KOPT-K1 (cell line): Measurements from ENCODE around the gene OR4D11.
"Not testable (repeated sequence)": the region's sequence is repeated elsewhere in the genome, so short reads cannot be mapped to it uniquely, and the experiment has no call there.

Source experiments
- H3K27ac ChIP-seq: fragments of 200-600 bp; sonication (generic); 2 replicates; pipeline ENCODE4 v1.5.1; 2016; ENCODE audit warnings: antibody characterized with exemption, mild to moderate bottlenecking, low read depth, low read length; ENCODE audit not compliant: poor library complexity, severe bottlenecking
- H3K36me3 ChIP-seq: fragments of 200-600 bp; sonication (generic); 2 replicates; pipeline ENCODE4 v1.5.1; 2017; ENCODE audit warnings: antibody characterized with exemption, mild to moderate bottlenecking, low read length, moderate library complexity; ENCODE audit not compliant: insufficient read depth
- H3K9me3 ChIP-seq: fragments of 200-600 bp; sonication (generic); 2 replicates; pipeline ENCODE4 v1.5.1; 2017; ENCODE audit warnings: antibody characterized with exemption, low read length, mild to moderate bottlenecking; ENCODE audit not compliant: insufficient read depth, poor library complexity, severe bottlenecking

Gene OR4D11

GRCh38 chr11:59534676-59535075 is 31.3 kb downstream of the OR4D11 start:
- H3K9me3 ChIP-seq: no peaks in the 10 kb centered on the region
- no peak overlapping the region for H3K27ac ChIP-seq
- no peaks in the 10 kb centered on the region for H3K36me3 ChIP-seq

- Histone ChIP-seq H3K9me3 (no peaks in the 10 kb centered on the region), H3K36me3 (no peaks in the 10 kb centered on the region), H3K27ac (no peak overlapping the region)
These were observed 38.9 kb downstream of the OR4D11 start for GRCh38 chr11:59542142-59542810.

DNA sequence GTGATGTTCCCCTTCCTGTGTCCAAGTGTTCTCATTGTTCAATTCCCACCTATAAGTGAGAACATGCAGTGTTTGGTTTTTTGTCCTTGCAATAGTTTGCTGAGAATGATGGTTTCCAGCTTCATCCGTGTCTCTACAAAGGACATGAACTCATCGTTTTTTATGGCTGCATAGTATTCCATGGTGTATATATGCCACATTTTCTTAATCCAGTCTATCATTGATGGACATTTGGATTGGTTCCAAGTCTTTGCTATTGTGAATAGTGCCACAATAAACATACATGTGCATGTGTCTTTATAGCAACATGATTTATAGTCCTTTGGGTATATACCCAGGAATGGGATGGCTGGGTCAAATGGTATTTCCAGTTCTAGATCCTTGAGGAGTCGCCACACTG is 40.3 kb downstream of the OR4D11 start:
- H3K27ac ChIP-seq, H3K36me3 ChIP-seq, H3K9me3 ChIP-seq: not testable (repeated sequence)

DNA sequence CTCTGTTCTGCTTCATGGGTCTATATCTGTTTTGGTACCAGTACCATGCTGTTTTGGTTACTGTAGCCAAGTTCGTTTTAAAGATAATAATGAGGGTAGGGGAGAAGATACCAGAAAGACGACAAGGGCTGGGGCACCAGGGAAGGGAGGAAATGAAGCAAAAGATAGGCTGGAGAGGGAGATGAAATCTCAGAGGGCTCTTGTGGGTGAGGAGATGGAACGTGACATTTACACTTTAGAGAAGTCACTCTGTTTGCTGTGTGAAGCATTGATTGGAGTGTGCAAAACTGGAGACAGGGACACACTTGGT is 41.4 kb downstream of the OR4D11 start:
- Histone ChIP-seq H3K36me3 (no peaks in the 10 kb centered on the region), H3K9me3 (no peaks in the 10 kb centered on the region), H3K27ac (no peak overlapping the region)

DNA sequence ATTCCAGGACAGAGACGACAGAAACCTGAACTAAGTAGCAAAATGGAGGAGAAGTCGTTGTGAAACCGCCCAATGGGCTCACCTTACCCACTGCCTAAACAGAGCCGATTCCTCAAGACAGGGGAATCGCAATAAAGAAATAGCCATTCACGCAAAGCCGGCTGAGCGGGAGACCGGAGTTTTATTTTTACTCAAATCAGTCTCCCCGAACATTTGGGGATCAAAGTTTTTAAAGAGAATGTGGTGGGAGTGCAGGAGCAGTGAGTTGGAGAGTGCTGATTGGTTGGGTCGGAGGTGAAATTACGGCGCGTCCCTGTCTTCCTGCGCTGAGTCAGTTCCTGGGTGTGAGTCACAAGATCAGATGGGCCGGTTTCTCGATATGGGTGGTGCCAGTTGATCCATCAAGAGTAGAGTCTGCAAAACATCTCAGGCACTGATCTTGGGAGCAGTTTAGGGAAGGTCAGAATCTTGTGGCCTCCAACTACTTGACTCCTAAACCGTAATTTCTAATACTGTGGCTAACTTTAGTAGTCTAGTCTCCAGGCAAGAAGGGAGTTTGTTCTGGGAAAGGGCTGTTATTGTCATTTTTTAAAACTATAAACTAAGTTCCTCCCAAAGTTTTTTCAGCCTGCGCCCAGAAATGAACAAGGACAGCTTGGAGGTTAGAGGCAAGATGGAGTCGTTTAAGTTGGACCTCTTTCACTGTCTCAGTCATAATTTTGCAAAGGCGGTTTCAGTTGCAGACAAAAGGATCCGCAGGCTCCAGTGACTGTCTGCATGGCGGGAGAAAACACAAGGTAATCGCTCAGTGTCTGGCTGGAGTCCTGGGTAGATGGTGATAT is 42.0 kb downstream of the OR4D11 start:
- no peaks in the 10 kb centered on the region for H3K36me3 ChIP-seq
- H3K27ac ChIP-seq: no peak overlapping the region
- H3K9me3 ChIP-seq: no peaks in the 10 kb centered on the region

DNA sequence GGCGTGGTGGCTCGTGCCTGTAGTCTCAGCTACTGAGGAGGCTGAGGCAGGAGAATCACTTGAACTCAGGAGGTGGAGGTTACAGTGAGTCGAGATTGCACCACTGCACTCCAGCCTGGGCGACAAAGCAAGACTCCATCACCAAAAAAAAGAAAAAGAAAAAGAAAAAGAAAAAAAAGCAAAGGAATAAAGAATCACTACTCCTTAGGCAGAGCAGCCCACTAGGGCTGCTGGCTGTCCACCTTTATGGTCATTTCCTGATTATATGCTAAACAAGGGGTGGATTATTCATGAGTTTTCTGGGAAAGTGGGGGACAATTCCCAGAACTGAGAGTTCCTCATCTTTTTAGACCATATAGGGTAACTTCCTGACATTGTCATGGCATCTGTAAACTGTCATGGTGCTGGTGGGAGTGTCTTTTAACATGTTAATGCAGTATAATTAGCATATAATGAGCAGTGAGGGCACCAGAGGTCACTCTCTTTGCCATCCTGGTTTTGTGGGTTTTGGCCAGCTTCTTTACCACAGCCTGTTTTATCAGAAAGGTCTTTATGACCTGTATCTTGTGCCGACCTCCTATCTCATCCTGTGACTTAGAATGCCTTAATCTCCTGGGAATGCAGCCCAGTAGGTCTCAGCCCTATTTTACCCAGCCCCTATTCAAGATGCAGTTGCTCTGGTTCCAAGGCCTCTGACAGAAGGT is 44.4 kb downstream of the OR4D11 start:
- H3K9me3 ChIP-seq, H3K27ac ChIP-seq, H3K36me3 ChIP-seq: not testable (repeated sequence)

GRCh38 chr11:59548309-59548656 is 44.9 kb downstream of the OR4D11 start:
- Histone ChIP-seq H3K27ac (no peak overlapping the region), H3K9me3 (no peaks in the 10 kb centered on the region), H3K36me3 (no peaks in the 10 kb centered on the region)

DNA sequence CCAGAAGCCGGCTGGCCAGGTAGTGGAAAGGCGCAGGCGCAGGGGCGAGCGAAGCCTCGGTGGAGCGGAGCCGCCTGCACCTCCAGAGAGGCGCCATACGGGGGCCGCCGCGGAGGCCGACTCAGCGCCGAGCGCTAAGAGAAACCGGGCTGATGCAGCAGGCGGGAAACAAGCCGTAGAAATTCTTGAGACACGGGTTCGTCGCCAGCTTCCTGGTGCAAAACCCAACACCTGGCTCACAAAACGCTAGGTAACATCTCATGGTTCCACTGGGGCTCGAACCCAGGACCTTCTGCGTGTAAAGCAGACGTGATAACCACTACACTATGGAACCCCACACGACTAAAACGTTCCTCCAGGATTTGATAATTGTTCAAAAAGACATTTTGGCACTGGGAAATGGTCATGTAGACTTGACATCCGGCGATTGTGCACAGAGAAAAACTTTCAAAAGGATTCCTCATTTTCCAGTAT is 47.0 kb downstream of the OR4D11 start:
- no peaks in the 10 kb centered on the region for H3K36me3 ChIP-seq
- peak overlapping the region; percentile 59 for H3K27ac ChIP-seq

GRCh38 chr11:59550842-59551658 is 47.7 kb downstream of the OR4D11 start:
- H3K27ac ChIP-seq: peak overlapping the region; percentile 59
- H3K9me3 ChIP-seq: no peaks in the 10 kb centered on the region
- H3K36me3 ChIP-seq: no peaks in the 10 kb centered on the region

More for the DNA sequence above, 47.0 kb downstream of the OR4D11 start:
- H3K9me3 ChIP-seq: no peaks in the 10 kb centered on the region

DNA sequence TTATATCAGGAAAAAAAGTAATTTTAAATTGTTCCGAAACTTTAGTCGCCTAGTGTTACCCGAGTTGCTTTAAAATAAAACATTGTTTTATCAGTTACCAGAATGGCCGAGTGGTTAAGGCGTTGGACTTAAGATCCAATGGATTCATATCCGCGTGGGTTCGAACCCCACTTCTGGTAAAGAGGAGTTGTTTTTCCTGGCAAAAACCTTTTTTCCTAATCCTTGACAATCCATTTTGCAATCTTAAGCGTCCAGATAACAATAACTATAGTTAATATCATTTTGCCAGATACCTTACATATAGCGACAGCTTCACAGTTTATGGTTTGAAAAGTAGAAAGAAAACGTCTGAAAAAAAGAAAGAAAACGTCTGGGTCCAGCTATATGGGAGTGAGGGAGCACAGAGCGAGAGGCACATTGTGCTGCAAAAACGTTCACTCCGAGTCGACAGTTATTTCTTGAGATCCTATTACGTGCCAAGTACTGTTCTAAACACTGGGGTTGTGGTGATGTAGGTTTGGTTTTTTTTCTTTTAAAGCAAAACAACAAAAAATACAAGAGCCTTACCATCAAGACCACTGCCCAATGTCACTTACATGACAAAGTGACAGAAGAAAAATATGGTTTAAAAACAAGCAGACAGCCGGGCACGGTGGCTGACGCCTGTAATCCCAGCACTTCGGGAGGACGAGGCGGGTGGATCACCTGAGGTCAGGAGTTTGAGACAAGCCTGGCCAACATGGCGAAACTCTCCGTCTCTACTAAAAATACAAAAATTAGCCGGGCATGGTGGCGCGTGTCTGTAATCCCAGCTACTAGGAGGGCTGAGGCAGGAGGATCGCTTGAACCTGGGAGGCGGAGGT is 48.5 kb downstream of the OR4D11 start:
- Histone ChIP-seq H3K9me3 (no peaks in the 10 kb centered on the region), H3K27ac (no peak overlapping the region), H3K36me3 (no peaks in the 10 kb centered on the region)

GRCh38 chr11:59552844-59553243 is 49.5 kb downstream of the OR4D11 start:
- Histone ChIP-seq H3K27ac (no peak overlapping the region), H3K36me3 (no peaks in the 10 kb centered on the region), H3K9me3 (no peaks in the 10 kb centered on the region)

DNA sequence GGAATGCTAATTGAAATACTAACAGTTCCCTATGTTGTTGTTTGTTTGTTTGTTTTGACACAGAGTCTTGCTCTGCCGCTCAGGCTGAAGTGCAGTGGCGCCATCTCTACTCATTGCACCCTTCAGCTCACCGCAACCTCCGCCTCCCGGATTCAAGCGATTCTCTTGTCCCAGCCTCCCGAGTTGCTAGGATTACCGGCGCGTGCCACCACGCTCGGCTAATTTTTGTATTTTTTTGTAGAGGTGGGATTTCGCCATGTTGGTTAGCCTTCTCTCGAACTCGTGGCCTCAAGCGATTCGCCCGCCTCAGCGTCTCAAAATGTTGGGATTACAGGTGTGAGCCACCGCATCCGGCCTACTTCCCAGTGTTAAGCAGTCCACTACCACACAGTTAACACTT is 49.9 kb downstream of the OR4D11 start:
- no peak overlapping the region for H3K27ac ChIP-seq

More for the DNA sequence above, 49.9 kb downstream of the OR4D11 start:
- Histone ChIP-seq H3K9me3 (no peaks in the 10 kb centered on the region), H3K36me3 (no peaks in the 10 kb centered on the region)
